HG03432 (cell line): ENCODE data around the gene ZCCHC24.

Experiments
- ATAC-seq: cut with Tn5 transposase; IDR thresholded peaks from one replicate; pipeline ENCODE4 v1.9.1; 2021; ENCODE audit warnings: mild to moderate bottlenecking, moderate library complexity; ENCODE audit not compliant: unreplicated experiment

Gene ZCCHC24

GRCh38 chr10:79372871-79373270, 72.6 kb downstream of the ZCCHC24 start:
- no peak for ATAC-seq

- no peak for ATAC-seq
Observed at GRCh38 chr10:79367426-79368189, 77.8 kb downstream of the ZCCHC24 start.

- no peak for ATAC-seq
Observed at GRCh38 chr10:79361726-79362397, 83.6 kb downstream of the ZCCHC24 start.

- ATAC-seq, result no peak
Observed at GRCh38 chr10:79360499-79361342, 84.7 kb downstream of the ZCCHC24 start.

- ATAC-seq, result no peak
Observed at GRCh38 chr10:79359816-79360498, 85.5 kb downstream of the ZCCHC24 start.

- no peak for ATAC-seq
Observed at GRCh38 chr10:79358811-79359210, 86.6 kb downstream of the ZCCHC24 start.

- no peak for ATAC-seq
Observed at GRCh38 chr10:79357180-79357579, 88.2 kb downstream of the ZCCHC24 start.

- ATAC-seq, result no peak
Observed at GRCh38 chr10:79356104-79356503, 89.3 kb downstream of the ZCCHC24 start.

GRCh38 chr10:79355420-79356017, 89.9 kb downstream of the ZCCHC24 start:
- no peak for ATAC-seq

- no peak for ATAC-seq
Observed at GRCh38 chr10:79354615-79355014, 90.8 kb downstream of the ZCCHC24 start.

GRCh38 chr10:79354141-79354540, 91.3 kb downstream of the ZCCHC24 start:
- ATAC-seq, result no peak

- no peak for ATAC-seq
Observed at GRCh38 chr10:79353726-79354125, 91.7 kb downstream of the ZCCHC24 start.

- no peak for ATAC-seq
Observed at GRCh38 chr10:79353000-79353406, 92.4 kb downstream of the ZCCHC24 start.

- ATAC-seq, result no peak
Observed at GRCh38 chr10:79352035-79352877, 93.2 kb downstream of the ZCCHC24 start.

GRCh38 chr10:79351332-79351731, 94.1 kb downstream of the ZCCHC24 start:
- no peak for ATAC-seq

GRCh38 chr10:79350407-79351154, 94.8 kb downstream of the ZCCHC24 start:
- ATAC-seq, result no peak

- ATAC-seq, result no peak
Observed at GRCh38 chr10:79349766-79350406, 95.5 kb downstream of the ZCCHC24 start.

- no peak for ATAC-seq
Observed at GRCh38 chr10:79349072-79349491, 96.3 kb downstream of the ZCCHC24 start.

GRCh38 chr10:79348640-79348988, 96.8 kb downstream of the ZCCHC24 start:
- no peak for ATAC-seq
